ENCODE results near the gene GPN2. TPM values are rescaled to one million over a fixed set of nuclear protein-coding genes. Genes with fewer than 3 reads are reported as not detected.

The GPN2 gene
- total and polyA plus RNA-seq, 8 donors = 9.4 to 14.2 (median 11.5) TPM

DNA sequence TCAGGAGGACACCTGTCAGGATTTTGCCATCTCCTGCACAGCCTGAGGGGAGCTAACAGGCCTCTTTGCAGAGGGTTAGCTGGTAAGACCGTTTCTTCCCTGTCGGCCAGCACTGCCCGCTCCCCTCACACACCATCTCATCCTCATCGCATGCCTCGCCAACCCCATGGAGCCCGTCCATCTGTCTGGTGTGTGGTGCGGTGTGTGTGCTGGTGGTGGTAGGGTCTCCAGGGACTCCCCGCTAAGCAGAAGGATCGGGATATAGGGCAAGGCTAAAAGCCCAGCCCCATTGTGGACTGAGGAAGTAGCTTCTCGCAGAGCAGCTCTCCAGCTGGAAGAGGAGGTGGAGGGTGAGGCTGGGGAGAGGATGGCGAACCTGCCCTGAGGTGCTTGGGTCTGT lies 33.9 kb downstream of the GPN2 start:
- Histone ChIP-seq H3K4me3 (no peak overlapping the region), H3K27me3 (no peaks in the 10 kb centered on the region), H3K27ac (no peak overlapping the region), H3K36me3 (peaks cover 5 to 6% (median 5%) of the 10 kb centered on the region in 3 donors), H3K4me1 (no peaks in the 10 kb centered on the region), H3K9me3 (no peaks in the 10 kb centered on the region)
- DNase-seq (no peak), FAIRE-seq (no peak), ATAC-seq (no peak)
- intact Hi-C loops (cut with DNase I) = no loop called here
- 94 to 96% methylated on average over 11 of the region's 11 CpGs for WGBS, 2 donors
- TF ChIP-seq, protein P1, sequence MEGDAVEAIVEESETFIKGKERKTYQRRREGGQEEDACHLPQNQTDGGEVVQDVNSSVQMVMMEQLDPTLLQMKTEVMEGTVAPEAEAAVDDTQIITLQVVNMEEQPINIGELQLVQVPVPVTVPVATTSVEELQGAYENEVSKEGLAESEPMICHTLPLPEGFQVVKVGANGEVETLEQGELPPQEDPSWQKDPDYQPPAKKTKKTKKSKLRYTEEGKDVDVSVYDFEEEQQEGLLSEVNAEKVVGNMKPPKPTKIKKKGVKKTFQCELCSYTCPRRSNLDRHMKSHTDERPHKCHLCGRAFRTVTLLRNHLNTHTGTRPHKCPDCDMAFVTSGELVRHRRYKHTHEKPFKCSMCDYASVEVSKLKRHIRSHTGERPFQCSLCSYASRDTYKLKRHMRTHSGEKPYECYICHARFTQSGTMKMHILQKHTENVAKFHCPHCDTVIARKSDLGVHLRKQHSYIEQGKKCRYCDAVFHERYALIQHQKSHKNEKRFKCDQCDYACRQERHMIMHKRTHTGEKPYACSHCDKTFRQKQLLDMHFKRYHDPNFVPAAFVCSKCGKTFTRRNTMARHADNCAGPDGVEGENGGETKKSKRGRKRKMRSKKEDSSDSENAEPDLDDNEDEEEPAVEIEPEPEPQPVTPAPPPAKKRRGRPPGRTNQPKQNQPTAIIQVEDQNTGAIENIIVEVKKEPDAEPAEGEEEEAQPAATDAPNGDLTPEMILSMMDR (IDR thresholded peaks at IDR 0.05) = no peak

DNA sequence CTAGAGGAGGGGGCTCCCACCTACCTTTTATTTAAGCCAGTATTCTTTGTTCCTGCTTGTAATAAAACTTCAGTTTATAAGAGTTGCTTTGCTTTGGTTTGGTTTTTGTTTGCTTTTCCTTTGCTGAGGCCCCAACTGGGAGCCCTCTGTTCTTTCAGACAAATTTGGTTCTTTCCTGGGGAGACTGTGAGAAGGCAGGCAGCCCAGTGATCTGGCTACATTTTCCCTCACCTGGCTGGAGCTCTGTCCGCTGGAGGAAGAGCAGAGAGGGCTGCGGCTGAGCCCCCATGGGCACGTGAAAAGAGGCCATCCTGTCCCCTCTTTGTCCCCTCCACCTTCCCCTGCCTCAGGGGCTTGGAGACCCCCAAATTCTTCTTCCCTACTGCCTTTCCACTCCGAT lies 34.4 kb downstream of the GPN2 start:
- no peak overlapping the region for H3K4me3 ChIP-seq
- intact Hi-C loops (cut with DNase I) = no loop called here
- no peaks in the 10 kb centered on the region for H3K27me3 ChIP-seq
- no peaks in the 10 kb centered on the region for H3K9me3 ChIP-seq
- 93 to 97% methylated on average over 4 of the region's 4 CpGs for WGBS, 2 donors
- DNase-seq = no peak
- no peak for FAIRE-seq
- H3K4me1 ChIP-seq = no peaks in the 10 kb centered on the region
- H3K36me3 ChIP-seq = peaks cover 5 to 10% (median 7%) of the 10 kb centered on the region in 3 donors
- H3K27ac ChIP-seq = no peak overlapping the region
- ATAC-seq = no peak
- TF ChIP-seq, protein P1 (IDR thresholded peaks at IDR 0.05) = no peak

DNA sequence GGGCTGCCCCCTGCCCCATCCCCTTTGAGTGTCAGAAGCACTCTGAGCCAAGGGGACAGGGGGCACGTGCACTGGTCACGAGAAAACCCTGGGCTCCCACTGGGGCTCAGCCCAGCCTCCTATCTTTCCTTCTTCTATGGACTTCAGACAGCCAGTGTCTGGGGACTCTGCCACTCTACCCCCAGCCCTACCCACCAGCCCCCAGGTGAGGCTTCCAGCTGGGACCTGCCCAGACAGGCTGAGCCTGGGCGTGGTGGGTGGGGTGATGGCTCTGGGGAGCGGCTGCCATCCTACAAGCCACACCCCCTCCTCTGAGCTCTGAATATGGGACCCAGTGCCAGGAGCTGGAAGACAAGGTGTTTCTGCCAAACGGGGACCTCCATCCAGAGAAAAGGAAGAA lies 35.2 kb downstream of the GPN2 start:
- H3K27ac ChIP-seq = no peak overlapping the region
- H3K27me3 ChIP-seq = no peaks in the 10 kb centered on the region
- no peak overlapping the region for H3K4me3 ChIP-seq
- intact Hi-C loops (cut with DNase I) = no loop called here
- H3K9me3 ChIP-seq = no peaks in the 10 kb centered on the region
- FAIRE-seq = no peak
- H3K4me1 ChIP-seq = no peaks in the 10 kb centered on the region
- DNase-seq = no peak
- peaks cover 5 to 16% (median 7%) of the 10 kb centered on the region in 3 donors for H3K36me3 ChIP-seq
- 95 to 97% methylated on average over 5 of the region's 5 CpGs for WGBS, 2 donors
- no peak for ATAC-seq
- TF ChIP-seq, protein P1 (IDR thresholded peaks at IDR 0.05) = no peak

DNA sequence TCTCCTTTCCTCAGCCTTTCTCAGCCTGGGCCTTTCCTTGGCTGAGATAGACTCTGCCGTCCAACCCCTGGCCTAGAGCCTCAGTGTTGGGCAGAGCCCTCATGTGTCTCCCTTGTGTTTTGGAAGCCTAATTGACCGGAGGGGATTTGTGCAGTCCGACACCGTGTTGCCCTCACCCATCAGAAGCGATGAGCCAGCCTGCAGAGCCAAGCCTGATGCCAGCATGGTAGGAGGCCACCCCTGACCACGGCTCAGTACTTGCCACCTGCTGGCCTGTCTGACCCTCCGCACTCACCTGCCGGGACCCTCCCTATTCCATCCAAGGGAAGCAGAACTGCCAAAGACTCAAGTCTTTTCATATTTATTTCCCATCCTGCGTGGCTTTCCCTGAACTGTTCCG lies 36.5 kb downstream of the GPN2 start:
- Histone ChIP-seq H3K9me3 (no peaks in the 10 kb centered on the region), H3K4me1 (no peaks in the 10 kb centered on the region), H3K36me3 (peaks cover 5 to 16% (median 12%) of the 10 kb centered on the region in 3 donors), H3K4me3 (no peak overlapping the region), H3K27me3 (no peaks in the 10 kb centered on the region), H3K27ac (no peak overlapping the region)
- TF ChIP-seq, protein P1 (IDR thresholded peaks at IDR 0.05) = no peak
- WGBS, 2 donors = 95% methylated on average over 10 of the region's 10 CpGs
- DNase-seq (no peak), FAIRE-seq (no peak), ATAC-seq (no peak)
- intact Hi-C loops (cut with DNase I) = no loop called here

DNA sequence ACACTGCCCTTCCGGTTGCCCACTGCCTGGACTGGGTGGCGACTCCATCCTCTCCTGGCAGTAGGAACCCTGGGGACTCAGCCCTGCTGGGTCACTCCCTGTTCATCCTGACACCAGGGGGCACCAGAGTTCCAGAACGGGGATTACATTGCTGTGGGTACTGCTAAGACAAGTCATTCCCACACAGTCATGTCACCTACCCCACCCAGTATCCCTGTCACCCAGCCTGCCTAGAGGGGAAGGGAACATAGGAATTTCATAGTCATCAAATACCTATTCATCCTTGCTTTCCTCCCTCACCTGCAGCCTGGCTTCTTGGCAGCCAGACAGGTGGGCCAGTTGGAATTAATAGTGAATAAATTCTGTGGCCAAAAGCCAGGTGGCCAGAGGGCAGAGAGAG lies 36.9 kb downstream of the GPN2 start:
- Histone ChIP-seq H3K9me3 (no peaks in the 10 kb centered on the region), H3K4me1 (no peaks in the 10 kb centered on the region), H3K36me3 (peaks cover 5 to 16% (median 12%) of the 10 kb centered on the region in 3 donors), H3K4me3 (no peak overlapping the region), H3K27ac (no peak overlapping the region), H3K27me3 (no peaks in the 10 kb centered on the region)
- FAIRE-seq (no peak), DNase-seq (peak; percentile 73 to 93 (median 88)), ATAC-seq (peak; percentile 81 to 91 (median 88))
- 13 to 21% methylated on average over 3 of the region's 3 CpGs for WGBS, 2 donors
- intact Hi-C loops (cut with DNase I) = no loop called here
- TF ChIP-seq, protein P1 (IDR thresholded peaks at IDR 0.05) = peak; percentile 47 to 75 (median 68)
